ENCODE data around the gene QRSL1.
A peak's percentile ranks its signal among the peaks of the same experiment; 100 is the strongest.
"Not testable (repeated sequence)": the region's sequence is repeated elsewhere in the genome, so short reads cannot be mapped to it uniquely, and the experiment has no call there.

QRSL1 gene, protein sequence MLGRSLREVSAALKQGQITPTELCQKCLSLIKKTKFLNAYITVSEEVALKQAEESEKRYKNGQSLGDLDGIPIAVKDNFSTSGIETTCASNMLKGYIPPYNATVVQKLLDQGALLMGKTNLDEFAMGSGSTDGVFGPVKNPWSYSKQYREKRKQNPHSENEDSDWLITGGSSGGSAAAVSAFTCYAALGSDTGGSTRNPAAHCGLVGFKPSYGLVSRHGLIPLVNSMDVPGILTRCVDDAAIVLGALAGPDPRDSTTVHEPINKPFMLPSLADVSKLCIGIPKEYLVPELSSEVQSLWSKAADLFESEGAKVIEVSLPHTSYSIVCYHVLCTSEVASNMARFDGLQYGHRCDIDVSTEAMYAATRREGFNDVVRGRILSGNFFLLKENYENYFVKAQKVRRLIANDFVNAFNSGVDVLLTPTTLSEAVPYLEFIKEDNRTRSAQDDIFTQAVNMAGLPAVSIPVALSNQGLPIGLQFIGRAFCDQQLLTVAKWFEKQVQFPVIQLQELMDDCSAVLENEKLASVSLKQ

DNA sequence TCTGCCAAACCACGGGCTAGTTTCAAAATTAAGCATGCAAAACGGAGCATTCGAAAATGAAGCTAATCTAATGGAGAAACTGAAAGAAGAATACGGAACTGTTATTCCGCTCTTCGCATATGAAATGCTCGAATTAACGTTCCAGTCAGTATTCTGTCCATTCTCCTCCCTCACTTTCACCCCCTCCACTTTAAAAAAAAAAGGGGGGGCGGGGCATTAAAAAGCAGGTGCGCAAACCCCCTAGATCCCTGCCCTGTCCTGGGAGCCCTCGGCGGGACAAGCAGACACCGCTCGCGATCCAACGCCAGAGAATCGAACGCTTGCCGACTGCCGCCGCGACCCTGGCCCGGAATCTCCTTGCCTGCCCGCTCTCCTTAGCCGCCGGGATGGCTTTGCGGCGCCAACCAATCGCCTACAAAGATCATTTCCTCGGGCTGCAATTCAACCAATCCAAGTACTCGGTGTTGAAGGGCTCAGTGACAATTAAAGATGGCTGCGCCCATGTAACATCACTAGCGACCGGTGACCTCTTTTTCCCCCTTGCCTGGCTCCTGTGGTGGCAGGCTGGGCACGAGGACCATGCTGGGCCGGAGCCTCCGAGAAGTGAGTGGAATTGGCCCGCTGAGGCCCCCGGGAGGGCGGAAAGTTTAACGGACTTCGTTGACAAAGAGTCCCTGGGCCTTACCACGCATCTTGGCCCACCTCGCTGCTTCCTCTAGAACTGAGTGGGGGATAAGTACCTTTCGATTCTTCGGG, at the start of gene QRSL1, which contains the start of gene RTN4IP1:
TSS of gene QRSL1 (plus strand) at position 476 of the 756 bp plus-strand sequence. CDS start at position 580, 104 bp downstream.
TSS of gene RTN4IP1 (minus strand) at position 396 of the 756 bp plus-strand sequence. CDS start 477 bp downstream, outside the sequence.
- Mint-ChIP-seq H3K27ac (peak within 1 kb of the TSS; percentile 99), H3K27me3 (no peaks in the 10 kb centered on the region), H3K4me1 (ENCODE audit: low read depth) (peaks cover 46% of the 10 kb centered on the region), H3K4me3 (peak within 1 kb of the TSS; percentile 95), H3K9me3 (no peaks in the 10 kb centered on the region), H3K36me3 (ENCODE audit: low read depth) (peaks cover 21% of the 10 kb centered on the region)
- DNase-seq, result peak; percentile 85

DNA sequence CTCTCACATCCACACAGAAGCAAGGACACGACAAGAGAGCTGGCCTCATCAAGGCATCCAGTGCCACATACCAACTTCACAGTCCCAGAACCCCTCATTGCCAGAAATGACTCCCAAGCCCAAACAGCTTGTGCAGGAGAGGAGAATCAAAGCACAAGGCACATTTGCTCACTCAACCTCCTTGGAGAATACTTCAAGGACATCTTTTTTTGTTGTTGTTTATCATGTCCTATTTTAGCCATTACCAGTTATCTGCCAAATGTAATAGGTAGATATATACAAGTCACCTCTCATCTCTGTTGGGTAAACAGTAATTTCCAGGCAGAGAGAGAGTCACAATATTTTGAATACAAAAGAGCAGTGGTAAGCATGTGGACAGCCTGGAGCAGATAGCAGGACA, 47.9 kb upstream of the QRSL1 start:
- Mint-ChIP-seq H3K4me3 (no peak overlapping the region), H3K27me3 (no peaks in the 10 kb centered on the region), H3K27ac (no peak overlapping the region), H3K9me3 (no peaks in the 10 kb centered on the region), H3K4me1 (ENCODE audit: low read depth) (no peaks in the 10 kb centered on the region), H3K36me3 (ENCODE audit: low read depth) (peaks cover 49% of the 10 kb centered on the region)
- DNase-seq, result no peak

DNA sequence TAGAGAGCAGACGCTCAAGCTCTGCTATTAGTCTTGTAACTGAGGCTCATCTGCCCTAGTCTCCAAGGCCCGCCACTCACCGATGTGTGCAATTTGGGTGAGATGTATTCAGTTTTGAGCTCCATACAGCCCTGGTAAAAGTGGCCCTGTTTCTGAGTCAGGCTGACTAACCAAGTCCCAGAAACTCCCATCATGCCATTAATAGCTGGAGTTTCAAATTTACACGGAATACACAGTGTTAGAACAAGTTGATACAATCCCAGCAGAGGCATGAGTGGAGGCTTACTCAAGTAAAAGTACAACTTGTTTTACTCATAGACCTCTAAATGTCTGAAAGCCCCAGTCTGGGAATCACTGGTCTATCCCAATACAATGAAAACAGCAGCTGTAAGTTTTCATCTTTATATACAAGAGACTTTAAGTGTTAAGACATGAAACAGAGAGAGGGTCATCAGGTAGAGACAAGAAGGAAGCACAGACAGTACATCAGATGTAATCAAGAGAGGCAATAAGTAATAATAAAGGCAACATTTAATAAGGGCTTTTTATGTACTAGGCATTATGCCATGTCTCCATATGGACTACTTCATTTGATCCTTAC, 42.5 kb upstream of the QRSL1 start:
- no peak overlapping the region for H3K27ac Mint-ChIP-seq
- H3K27me3 Mint-ChIP-seq, result no peaks in the 10 kb centered on the region
- H3K4me3 Mint-ChIP-seq, result no peak overlapping the region
- DNase-seq, result no peak
- no peaks in the 10 kb centered on the region for H3K9me3 Mint-ChIP-seq
- H3K36me3 Mint-ChIP-seq (ENCODE audit: low read depth), result peaks cover 62% of the 10 kb centered on the region
- H3K4me1 Mint-ChIP-seq (ENCODE audit: low read depth), result no peaks in the 10 kb centered on the region

DNA sequence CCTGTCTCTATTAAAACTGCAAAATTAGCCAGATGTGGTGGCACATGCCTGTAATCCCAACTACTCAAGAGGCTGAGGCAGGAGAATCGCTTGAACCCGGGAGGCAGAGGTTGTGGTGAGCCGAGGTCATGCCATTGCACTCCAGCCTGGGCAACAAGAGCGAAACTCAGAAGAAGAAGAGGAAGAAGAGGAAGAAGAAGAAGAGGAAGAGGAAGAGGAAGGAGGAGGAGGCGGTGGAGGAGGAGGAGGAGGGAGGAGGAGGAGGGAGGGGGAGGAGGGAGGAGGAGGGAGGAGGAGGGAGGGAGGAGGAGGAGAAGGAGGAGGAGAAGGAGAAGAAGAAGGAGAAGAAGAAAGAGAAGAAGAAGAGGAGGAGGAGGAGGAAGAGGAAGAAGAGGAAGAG, 40.4 kb upstream of the QRSL1 start:
- not testable (repeated sequence) for H3K4me1 Mint-ChIP-seq (ENCODE audit: low read depth); H3K9me3 Mint-ChIP-seq; H3K27me3 Mint-ChIP-seq; H3K27ac Mint-ChIP-seq; H3K4me3 Mint-ChIP-seq; DNase-seq
- peaks cover 50% of the 10 kb centered on the region for H3K36me3 Mint-ChIP-seq (ENCODE audit: low read depth)

DNA sequence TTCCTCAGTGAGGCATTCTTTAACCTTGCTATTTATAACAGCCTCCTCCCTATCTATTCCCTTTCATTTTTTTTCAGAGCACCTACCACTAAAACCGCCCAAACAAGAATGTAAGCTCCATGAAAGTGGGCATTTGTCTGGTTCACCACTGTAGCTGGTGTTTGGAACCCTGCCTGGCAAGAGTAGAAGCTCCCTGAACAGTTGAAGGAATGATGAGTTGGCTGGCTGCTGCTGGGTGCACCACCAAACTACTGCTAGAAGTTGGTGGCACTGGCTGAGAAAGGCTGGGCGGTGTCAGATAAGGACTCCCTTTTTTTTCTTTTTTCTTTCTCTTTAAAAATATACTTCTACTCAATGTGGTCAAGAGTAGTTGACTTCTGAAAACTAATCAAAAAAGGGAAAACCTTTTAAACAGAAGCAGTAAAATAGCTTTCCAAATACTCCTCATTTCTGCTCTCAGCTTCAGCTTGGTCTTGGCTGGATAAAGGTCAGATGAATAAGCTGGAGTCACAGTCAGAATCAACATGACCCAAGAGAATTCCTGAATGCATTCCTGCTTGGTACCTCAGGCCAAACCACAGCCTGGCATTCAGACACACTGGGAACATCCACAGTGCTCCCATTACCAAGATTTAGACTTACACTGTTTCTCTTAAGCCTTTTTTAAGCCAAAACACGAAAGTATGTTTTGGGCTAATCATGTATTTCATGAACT, 38.1 kb upstream of the QRSL1 start:
- Mint-ChIP-seq H3K27ac (no peak overlapping the region), H3K4me3 (no peak overlapping the region), H3K36me3 (ENCODE audit: low read depth) (peaks cover 37% of the 10 kb centered on the region), H3K9me3 (no peaks in the 10 kb centered on the region), H3K4me1 (ENCODE audit: low read depth) (no peaks in the 10 kb centered on the region), H3K27me3 (no peaks in the 10 kb centered on the region)
- DNase-seq, result no peak

DNA sequence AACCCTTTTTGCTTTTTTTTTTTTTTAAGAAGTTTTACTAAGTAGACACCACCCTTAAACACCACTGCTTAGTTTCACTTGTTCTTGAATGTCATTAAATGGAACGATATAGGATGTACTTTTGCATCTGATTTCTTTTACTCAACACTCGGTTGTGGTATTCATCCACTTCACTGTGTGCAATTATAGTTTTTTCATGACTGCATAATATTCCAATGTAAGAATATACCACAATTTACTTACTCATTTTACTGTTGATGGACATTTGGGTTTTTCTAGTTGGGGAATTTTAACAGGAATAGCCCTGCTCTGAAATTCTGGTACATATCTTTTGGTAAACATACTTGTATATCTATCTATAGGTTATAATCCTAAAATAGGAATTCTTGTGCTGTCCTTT, 29.9 kb upstream of the QRSL1 start:
- H3K27ac Mint-ChIP-seq, result no peak overlapping the region
- peaks cover 2% of the 10 kb centered on the region for H3K9me3 Mint-ChIP-seq
- no peaks in the 10 kb centered on the region for H3K27me3 Mint-ChIP-seq
- peaks cover 32% of the 10 kb centered on the region for H3K36me3 Mint-ChIP-seq (ENCODE audit: low read depth)
- H3K4me3 Mint-ChIP-seq, result no peak overlapping the region
- no peak for DNase-seq
- H3K4me1 Mint-ChIP-seq (ENCODE audit: low read depth), result no peaks in the 10 kb centered on the region

DNA sequence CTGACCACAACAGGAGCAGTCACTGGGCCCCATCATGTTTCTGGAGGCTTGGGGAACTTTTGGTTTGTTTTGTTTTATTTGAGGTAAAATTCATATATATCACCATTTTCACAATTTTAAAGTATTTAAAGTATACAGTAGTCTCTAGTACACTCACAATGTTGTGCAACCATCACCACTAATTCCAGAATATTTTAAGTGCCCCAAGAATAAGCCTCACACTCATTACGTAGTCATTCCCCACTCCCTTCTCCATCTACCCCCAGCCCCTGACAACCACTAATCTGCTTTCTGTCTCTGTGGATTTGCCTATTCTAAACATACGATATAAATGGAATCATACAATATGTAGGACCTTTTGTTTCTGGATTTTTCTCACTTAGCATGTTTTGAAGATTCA, 29.0 kb upstream of the QRSL1 start:
- no peak for DNase-seq
- H3K27me3 Mint-ChIP-seq, result no peaks in the 10 kb centered on the region
- H3K36me3 Mint-ChIP-seq (ENCODE audit: low read depth), result peaks cover 37% of the 10 kb centered on the region
- no peak overlapping the region for H3K4me3 Mint-ChIP-seq
- no peak overlapping the region for H3K27ac Mint-ChIP-seq
- H3K4me1 Mint-ChIP-seq (ENCODE audit: low read depth), result no peaks in the 10 kb centered on the region
- H3K9me3 Mint-ChIP-seq, result peaks cover 2% of the 10 kb centered on the region

DNA sequence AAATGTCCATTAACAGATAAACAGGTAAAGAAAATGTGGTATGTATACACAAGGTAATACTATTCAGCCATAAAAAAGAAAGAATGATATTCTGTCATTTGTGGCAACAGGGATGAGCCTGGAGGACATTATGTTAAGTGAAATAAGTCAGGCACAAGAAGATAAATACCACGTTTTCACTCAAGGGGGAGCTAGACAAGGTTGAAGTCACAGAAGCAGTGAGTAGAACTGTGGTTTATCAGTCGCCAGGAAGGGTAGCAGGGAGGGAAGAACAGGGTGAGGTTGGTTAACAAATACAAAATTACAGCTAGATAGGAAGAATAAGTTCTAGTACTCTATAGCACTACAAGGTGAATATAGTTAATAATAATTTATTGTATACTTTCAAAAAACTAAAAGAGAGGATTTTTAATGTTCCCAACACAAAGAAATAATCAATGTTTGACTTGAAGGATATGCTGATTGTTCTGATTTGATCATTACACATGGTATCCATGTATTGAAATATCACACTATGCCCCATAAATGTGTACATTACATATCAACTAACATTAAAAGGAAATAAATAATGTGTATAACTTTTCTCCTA, 21.2 kb upstream of the QRSL1 start:
- H3K36me3 Mint-ChIP-seq (ENCODE audit: low read depth), result peaks cover 22% of the 10 kb centered on the region
- H3K4me3 Mint-ChIP-seq, result no peak overlapping the region
- no peaks in the 10 kb centered on the region for H3K27me3 Mint-ChIP-seq
- H3K9me3 Mint-ChIP-seq, result no peaks in the 10 kb centered on the region
- H3K27ac Mint-ChIP-seq, result no peak overlapping the region
- no peak for DNase-seq
- H3K4me1 Mint-ChIP-seq (ENCODE audit: low read depth), result peaks cover 9% of the 10 kb centered on the region

DNA sequence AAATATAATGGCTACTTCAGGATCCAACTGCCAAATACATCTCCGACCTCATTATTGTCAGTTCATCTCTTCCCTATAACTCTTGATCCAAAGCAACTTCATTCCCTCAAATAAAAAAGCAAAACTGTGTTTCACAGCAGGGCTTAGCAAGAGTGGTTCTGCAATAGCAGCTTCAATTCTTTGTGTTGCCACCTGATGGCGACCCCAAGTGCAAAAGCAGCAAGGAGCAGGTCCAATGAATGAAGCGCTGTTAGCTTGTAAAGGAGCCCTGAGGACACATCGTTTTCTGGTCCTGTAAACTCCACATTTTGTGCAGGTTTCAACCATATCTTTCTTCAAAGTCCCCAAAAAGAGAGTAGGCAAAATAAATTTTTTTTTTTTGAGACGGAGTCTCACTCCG, 19.7 kb upstream of the QRSL1 start:
- Mint-ChIP-seq H3K4me1 (ENCODE audit: low read depth) (peaks cover 19% of the 10 kb centered on the region), H3K9me3 (no peaks in the 10 kb centered on the region), H3K27me3 (no peaks in the 10 kb centered on the region), H3K36me3 (ENCODE audit: low read depth) (peaks cover 28% of the 10 kb centered on the region), H3K4me3 (no peak overlapping the region), H3K27ac (no peak overlapping the region)
- no peak for DNase-seq

DNA sequence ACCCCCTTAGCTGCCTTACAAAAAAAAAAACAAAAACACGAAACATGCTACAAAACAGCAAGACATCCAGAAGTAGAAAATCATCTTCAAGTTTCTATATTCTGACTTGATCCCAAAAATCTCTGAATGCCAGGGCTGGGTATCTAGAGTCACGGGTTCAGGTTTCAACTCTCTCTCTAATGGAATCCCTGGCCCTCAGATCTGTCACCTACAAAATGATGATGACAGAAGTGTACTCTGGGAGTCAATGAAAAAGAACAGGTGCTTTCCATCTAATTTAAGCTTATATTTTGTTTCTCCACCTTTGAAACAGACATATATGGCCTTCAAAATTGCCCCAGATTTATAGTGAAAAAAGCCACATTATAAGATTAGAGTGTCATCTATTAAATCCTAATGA, 18.3 kb upstream of the QRSL1 start:
- Mint-ChIP-seq H3K36me3 (ENCODE audit: low read depth) (peaks cover 31% of the 10 kb centered on the region), H3K27me3 (no peaks in the 10 kb centered on the region), H3K4me1 (ENCODE audit: low read depth) (peaks cover 19% of the 10 kb centered on the region), H3K9me3 (no peaks in the 10 kb centered on the region), H3K27ac (no peak overlapping the region), H3K4me3 (no peak overlapping the region)
- no peak for DNase-seq

DNA sequence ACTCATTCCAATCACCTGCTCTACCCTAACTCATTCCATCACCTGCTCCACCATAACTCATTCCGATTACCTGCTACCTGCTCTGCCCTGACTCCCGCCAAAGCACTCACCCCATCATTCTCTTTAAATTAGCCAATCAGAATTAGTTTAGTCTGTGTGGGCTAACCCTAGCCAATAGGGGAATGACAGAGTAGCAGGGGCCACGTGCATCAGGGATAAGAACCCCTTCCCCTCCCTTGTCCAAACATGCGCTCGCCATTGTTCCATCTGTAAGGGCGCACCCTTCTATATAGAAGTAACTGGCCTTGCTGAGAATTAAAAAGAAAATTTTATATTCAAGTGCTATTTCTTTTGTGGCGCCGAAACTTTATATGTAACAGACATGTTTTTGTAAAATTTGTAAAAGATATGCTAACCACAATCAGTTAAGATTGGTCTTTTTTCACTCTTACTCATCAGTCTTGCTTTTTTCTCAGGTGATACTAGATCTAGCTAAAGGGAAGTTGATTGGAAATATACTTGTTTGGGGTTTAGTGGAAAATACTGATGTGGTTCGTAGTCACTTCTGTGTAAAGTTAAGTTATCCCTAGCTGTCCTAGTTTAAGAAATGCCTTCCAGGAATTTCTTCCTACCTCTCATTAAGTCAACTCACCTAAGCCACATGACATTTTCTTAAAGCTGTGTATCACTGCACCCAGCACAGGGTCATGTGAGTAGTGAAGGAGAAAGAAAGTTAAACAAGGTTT, 16.5 kb upstream of the QRSL1 start:
- Mint-ChIP-seq H3K4me3 (no peak overlapping the region), H3K27ac (peak overlapping the region; percentile 83), H3K36me3 (ENCODE audit: low read depth) (peaks cover 42% of the 10 kb centered on the region), H3K27me3 (no peaks in the 10 kb centered on the region), H3K9me3 (no peaks in the 10 kb centered on the region), H3K4me1 (ENCODE audit: low read depth) (peaks cover 19% of the 10 kb centered on the region)
- no peak for DNase-seq

DNA sequence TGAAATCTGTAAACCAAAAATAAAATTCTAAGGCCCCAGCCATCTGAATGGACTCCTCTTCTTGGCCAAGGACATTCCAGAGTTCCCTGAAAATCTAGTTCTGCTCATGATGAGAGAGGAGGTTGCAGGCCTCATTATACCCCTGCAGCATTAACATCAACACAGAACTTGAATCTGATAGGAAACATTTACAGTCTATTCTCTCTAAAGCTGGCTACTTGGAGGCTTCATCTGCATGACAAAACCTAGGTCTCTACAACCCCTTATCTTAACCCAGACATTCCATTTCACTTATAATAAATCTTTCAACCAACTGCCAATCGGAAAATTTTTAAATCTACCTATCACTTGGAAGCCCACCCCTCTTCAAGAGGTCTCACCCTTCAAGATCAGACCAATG, 15.8 kb upstream of the QRSL1 start:
- no peaks in the 10 kb centered on the region for H3K27me3 Mint-ChIP-seq
- peak overlapping the region; percentile 83 for H3K27ac Mint-ChIP-seq
- no peak overlapping the region for H3K4me3 Mint-ChIP-seq
- DNase-seq, result no peak
- H3K9me3 Mint-ChIP-seq, result no peaks in the 10 kb centered on the region
- H3K4me1 Mint-ChIP-seq (ENCODE audit: low read depth), result peaks cover 17% of the 10 kb centered on the region
- H3K36me3 Mint-ChIP-seq (ENCODE audit: low read depth), result peaks cover 46% of the 10 kb centered on the region

DNA sequence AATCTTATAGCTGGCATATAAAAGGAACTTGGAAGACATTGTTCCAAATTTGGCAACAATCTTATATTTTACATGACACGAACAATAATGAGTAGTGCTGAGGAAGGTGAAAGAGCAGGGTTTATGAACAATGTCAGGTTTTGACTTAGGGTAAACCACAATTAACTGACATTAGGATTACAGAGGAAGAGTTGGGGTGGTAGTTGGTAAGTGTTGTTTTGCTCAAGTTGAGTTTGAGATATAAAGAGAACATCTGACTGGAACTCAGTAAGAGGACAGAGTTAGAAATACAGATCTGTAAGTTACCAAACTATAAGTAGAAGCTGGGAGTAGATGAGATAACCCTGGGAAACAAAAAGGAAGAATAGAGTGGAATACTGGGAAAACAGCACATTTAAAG, 15.2 kb upstream of the QRSL1 start:
- Mint-ChIP-seq H3K36me3 (ENCODE audit: low read depth) (peaks cover 52% of the 10 kb centered on the region), H3K9me3 (no peaks in the 10 kb centered on the region), H3K4me1 (ENCODE audit: low read depth) (peaks cover 17% of the 10 kb centered on the region), H3K4me3 (no peak overlapping the region), H3K27me3 (no peaks in the 10 kb centered on the region), H3K27ac (no peak overlapping the region)
- DNase-seq, result no peak

All from activated T-cell treated with anti-CD3 and anti-CD28 coated beads, Interleukin-2, amount 50 U/mL, for 24 hours (primary cell).